ENCODE data around the gene ABCC4. TPM values are rescaled to one million over a fixed set of nuclear protein-coding genes. Genes with fewer than 3 reads are reported as not detected.

ABCC4 gene
- total and polyA plus RNA-seq, 2 of the 13 experiments (the other 11 are each of a cell fraction or from before 2014, with no cell fraction given), result 4.2 to 11.3 TPM

DNA sequence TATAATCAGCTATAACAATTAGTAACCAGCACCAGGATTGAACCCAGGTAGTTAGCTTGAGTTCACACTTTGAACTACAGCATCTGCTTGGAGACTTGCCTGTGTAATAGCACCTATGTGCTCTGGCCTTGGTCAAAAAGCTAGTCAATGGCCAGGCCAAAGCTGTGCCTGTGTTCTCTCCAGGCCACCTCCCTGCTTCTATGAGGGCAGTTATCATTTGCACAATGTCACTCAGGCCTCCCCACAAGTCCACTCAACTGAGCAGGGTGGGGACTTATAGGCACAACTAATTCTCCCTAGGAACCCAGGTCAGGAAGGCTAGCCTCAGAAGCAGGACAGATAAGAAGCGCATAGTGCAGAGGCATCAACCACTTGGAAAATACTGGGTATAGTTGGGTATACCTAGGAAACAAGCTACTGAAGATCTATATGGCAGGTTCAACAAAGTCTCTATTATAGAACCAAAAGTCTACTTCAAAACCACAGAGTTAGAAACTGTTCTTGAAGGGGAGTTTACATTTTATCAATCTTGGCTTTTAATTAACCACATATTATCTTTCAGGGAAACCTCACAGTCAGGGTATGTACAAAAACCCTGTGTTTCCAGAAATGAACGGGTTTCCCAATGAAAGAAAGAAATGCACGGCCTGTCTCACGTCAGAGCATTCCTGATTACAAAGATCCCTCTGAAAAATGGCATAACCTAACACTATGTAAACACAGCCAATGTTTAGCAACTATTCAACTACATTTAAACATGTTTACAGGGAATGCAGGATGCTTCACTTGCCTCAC lies 140.9 kb downstream of the ABCC4 start (continued):
- TF ChIP-seq, protein P1, sequence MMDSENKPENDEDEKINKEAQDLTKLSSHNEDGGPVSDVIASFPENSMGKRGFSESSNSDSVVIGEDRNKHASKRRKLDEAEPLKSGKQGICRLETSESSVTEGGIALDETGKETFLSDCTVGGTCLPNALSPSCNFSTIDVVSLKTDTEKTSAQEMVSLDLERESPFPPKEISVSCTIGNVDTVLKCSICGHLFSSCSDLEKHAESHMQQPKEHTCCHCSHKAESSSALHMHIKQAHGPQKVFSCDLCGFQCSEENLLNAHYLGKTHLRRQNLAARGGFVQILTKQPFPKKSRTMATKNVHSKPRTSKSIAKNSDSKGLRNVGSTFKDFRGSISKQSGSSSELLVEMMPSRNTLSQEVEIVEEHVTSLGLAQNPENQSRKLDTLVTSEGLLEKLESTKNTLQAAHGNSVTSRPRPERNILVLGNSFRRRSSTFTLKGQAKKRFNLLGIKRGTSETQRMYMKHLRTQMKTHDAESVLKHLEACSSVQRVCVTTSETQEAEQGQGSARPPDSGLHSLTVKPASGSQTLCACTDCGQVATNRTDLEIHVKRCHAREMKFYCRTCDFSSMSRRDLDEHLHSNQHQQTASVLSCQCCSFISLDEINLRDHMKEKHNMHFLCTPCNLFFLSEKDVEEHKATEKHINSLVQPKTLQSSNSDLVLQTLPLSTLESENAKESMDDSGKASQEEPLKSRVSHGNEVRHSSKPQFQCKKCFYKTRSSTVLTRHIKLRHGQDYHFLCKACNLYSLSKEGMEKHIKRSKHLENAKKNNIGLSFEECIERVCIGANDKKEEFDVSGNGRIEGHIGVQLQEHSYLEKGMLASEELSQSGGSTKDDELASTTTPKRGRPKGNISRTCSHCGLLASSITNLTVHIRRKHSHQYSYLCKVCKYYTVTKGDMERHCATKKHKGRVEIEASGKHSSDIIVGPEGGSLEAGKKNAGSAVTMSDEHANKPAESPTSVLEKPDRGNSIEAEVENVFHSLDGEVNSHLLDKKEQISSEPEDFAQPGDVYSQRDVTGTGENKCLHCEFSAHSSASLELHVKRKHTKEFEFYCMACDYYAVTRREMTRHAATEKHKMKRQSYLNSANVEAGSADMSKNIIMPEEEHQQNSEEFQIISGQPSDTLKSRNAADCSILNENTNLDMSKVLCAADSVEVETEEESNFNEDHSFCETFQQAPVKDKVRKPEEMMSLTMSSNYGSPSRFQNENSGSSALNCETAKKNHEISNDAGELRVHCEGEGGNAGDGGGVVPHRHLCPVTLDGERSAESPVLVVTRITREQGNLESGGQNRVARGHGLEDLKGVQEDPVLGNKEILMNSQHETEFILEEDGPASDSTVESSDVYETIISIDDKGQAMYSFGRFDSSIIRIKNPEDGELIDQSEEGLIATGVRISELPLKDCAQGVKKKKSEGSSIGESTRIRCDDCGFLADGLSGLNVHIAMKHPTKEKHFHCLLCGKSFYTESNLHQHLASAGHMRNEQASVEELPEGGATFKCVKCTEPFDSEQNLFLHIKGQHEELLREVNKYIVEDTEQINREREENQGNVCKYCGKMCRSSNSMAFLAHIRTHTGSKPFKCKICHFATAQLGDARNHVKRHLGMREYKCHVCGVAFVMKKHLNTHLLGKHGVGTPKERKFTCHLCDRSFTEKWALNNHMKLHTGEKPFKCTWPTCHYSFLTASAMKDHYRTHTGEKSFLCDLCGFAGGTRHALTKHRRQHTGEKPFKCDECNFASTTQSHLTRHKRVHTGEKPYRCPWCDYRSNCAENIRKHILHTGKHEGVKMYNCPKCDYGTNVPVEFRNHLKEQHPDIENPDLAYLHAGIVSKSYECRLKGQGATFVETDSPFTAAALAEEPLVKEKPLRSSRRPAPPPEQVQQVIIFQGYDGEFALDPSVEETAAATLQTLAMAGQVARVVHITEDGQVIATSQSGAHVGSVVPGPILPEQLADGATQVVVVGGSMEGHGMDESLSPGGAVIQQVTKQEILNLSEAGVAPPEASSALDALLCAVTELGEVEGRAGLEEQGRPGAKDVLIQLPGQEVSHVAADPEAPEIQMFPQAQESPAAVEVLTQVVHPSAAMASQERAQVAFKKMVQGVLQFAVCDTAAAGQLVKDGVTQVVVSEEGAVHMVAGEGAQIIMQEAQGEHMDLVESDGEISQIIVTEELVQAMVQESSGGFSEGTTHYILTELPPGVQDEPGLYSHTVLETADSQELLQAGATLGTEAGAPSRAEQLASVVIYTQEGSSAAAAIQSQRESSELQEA (CRISPR knock-in tag; IDR thresholded peaks at IDR 0.05; ENCODE audit: not compliant biosample characterization), result no peak
- TF ChIP-seq TOE1 (CRISPR knock-in tag; IDR thresholded peaks at IDR 0.05), result no peak
- no peak for TF ChIP-seq ZNF451 (CRISPR knock-in tag; IDR thresholded peaks at IDR 0.05)
- no peak for TF ChIP-seq ZNF639 (CRISPR knock-in tag; conservative IDR thresholded peaks at IDR 0.05)
- no peak for TF ChIP-seq ZNF512B (CRISPR knock-in tag; IDR thresholded peaks at IDR 0.05; ENCODE audit: borderline replicate concordance)
- no peak for TF ChIP-seq ERF (CRISPR knock-in tag; IDR thresholded peaks at IDR 0.05)
- TF ChIP-seq ZNF644 (CRISPR knock-in tag; IDR thresholded peaks at IDR 0.05; ENCODE audit: low read depth), result no peak
- TF ChIP-seq, protein P2, sequence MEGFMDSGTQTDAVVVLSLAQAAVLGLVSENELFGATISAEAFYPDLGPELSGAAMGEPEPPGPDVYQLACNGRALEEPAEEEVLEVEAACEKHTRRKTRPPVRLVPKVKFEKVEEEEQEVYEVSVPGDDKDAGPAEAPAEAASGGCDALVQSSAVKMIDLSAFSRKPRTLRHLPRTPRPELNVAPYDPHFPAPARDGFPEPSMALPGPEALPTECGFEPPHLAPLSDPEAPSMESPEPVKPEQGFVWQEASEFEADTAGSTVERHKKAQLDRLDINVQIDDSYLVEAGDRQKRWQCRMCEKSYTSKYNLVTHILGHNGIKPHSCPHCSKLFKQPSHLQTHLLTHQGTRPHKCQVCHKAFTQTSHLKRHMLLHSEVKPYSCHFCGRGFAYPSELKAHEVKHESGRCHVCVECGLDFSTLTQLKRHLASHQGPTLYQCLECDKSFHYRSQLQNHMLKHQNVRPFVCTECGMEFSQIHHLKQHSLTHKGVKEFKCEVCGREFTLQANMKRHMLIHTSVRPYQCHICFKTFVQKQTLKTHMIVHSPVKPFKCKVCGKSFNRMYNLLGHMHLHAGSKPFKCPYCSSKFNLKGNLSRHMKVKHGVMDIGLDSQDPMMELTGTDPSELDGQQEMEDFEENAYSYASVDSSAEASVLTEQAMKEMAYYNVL (CRISPR knock-in tag; IDR thresholded peaks at IDR 0.05; ENCODE audit: borderline replicate concordance), result no peak
- TF ChIP-seq NFATC3 (CRISPR knock-in tag; IDR thresholded peaks at IDR 0.05), result no peak
- TF ChIP-seq SUZ12 (IDR thresholded peaks at IDR 0.05; ENCODE audit: low read depth, low read length), result no peak
- TF ChIP-seq, protein P3, sequence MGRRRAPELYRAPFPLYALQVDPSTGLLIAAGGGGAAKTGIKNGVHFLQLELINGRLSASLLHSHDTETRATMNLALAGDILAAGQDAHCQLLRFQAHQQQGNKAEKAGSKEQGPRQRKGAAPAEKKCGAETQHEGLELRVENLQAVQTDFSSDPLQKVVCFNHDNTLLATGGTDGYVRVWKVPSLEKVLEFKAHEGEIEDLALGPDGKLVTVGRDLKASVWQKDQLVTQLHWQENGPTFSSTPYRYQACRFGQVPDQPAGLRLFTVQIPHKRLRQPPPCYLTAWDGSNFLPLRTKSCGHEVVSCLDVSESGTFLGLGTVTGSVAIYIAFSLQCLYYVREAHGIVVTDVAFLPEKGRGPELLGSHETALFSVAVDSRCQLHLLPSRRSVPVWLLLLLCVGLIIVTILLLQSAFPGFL (CRISPR knock-in tag; IDR thresholded peaks at IDR 0.05), result no peak

Data from HepG2 (cell line).